DOHH2 (cell line): ENCODE results near the gene SULT1E1.

Source experiments
- CTCF ChIP-seq: fragments of 200-600 bp; sonication (generic); IDR thresholded peaks from one replicate; pipeline ENCODE4 v1.5.1; 2014; ENCODE audit warnings: antibody characterized with exemption, mild to moderate bottlenecking, low read depth, low read length; ENCODE audit not compliant: poor library complexity, severe bottlenecking
- EZH2phosphoT487 ChIP-seq: fragments of 200-600 bp; sonication (generic); IDR thresholded peaks from 2 replicates; pipeline ENCODE4 v1.6.1; 2017; ENCODE audit warnings: borderline replicate concordance, mild to moderate bottlenecking, antibody characterized with exemption, low read length, moderate library complexity, mixed read lengths

GRCh38 chr4:69800599-69800998 lies 59.3 kb downstream of the SULT1E1 start:
- TF ChIP-seq CTCF (no peak), EZH2phosphoT487 (no peak)
